T-helper 9 cell (primary cell): ENCODE data around the gene ST3GAL4.
"Not testable (repeated sequence)": the region's sequence is repeated elsewhere in the genome, so short reads cannot be mapped to it uniquely, and the experiment has no call there.

Experiments used
- DNase-seq: peaks from one replicate; pipeline ENCODE4 v3.0.0-alpha.2; 2020

The ST3GAL4 gene

DNA sequence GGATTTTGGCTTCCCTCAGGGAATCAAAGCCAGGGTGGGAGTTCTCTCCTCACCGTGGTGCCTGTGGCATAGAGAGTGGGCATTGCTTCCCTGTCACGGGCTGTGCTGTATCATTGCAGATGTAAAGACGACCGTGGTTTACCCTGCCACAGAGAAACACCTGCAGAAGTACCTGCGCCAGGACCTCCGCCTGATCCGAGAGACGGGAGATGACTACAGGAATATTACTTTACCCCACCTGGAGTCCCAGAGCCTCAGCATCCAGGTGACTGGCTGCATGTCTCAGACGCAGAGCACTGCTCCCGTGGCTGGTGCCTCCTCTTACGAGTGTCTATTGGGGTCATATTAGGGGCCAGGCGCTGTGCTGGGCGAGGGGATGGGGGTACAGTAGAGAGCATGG, 24.2 kb upstream of the ST3GAL4 start:
- DNase-seq: no peak

DNA sequence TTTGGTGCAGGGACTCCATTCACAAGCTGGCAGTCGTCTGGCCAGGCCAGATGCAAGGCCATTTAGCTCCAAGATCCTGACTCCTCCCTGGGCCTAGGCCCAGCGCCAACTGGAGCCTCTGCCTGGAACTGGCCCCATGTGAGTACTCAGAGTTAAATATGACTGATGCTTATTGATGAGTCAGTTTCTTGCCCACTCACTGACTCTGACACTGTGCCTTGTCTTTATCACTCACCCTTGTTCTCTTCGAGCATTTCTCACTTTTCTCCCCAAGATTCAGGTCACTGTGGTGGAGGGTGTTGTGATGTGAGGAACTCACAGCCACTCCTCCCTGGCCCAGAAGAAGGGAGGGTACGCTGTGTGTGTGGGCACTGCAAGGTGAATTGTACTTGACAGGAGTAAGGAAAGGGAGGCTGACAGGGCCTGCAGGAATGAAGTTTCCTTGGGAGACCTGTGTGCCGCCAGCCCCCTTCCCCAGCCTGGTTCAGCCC, 23.2 kb upstream of the ST3GAL4 start:
- DNase-seq: no peak

DNA sequence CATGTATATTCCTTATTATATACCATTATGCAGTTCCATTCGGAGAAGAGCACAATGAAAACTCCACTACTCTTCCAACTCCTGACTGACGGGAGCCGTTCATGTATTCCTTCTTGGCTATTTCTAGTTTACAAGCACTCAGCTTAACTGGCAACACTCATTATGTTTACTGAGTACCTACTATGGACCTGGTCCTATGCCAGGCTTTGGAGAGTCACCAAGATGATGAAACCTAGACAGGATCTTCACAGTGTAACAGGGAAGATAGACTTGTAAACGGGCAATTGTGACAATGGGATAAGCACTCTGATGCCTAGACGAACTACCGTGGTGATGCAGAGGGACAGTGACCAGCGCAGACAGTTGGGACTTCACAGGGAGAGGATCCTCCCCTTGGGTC, 22.3 kb upstream of the ST3GAL4 start:
- DNase-seq: no peak

DNA sequence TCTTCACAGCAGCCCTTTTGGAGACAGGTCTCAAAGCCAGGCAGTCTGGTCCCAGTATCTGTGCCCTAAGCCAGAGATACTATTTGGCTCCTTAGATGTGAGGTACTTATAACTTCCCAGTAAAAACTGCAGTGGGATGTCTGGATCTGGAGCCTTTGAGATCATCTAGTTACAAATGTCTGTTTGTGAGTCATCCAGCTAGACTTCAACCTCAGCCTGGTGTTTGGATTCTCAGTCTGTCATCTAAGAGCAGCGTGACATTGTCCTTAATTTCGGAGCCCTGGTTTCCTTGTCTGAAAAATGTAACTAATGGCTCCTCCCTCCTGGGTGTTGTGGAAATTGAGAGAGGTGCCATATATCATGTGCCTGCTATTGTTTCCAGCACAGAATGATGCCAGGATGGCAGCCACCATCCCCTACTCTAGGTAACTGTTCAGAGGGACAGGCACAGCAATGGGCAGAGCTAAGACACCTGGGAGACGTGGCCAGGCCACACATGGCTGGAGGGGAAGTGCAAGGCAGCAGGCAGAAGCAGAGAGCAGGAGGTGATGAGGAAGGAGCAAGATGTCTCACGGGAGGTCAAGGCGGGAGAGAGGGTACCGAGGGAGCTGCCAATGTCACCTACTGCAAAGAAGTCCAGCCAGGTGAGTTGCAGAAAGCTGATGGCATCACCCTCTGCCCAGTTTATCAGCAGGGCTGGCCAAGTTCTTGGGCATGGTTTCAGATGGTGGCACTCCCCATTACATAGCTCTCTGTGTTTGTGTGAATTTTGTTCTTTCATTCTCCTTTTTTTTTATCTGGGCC, 20.6 kb upstream of the ST3GAL4 start:
- DNase-seq: no peak

DNA sequence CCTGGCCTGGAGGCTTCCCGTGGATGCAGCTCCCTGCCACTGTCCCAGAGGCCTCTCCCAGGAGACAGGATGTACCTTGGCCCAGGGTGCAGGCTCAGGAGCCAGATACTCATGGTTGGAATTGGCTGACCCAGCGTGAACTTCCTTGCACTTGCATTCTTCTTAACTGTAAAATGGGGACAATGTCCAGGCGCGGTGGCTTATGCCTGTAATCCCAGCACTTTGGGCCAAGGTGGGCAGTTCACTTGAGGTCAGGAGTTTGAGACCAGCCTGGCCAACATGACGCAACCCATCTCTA, 20.1 kb upstream of the ST3GAL4 start:
- no peak for DNase-seq

DNA sequence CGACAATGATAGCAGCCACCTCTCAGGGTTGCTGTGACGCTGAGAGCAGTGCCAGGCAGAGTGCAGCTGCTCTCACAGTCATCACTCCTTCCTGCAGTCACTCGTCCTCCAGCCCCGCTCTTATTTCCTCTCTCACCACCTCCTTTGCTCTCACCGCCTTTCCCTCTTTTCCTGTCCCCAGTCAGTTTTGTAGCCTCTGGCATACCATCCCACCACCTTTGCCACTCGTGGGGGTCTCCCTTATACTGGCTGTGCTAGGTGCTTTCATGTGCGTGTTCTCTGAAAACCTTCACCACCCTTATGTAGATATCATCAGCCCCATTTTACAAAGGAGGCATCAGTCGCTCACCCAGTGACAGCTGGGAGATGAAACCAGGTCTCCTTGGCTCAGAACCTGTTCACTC, 19.3 kb upstream of the ST3GAL4 start:
- no peak for DNase-seq

DNA sequence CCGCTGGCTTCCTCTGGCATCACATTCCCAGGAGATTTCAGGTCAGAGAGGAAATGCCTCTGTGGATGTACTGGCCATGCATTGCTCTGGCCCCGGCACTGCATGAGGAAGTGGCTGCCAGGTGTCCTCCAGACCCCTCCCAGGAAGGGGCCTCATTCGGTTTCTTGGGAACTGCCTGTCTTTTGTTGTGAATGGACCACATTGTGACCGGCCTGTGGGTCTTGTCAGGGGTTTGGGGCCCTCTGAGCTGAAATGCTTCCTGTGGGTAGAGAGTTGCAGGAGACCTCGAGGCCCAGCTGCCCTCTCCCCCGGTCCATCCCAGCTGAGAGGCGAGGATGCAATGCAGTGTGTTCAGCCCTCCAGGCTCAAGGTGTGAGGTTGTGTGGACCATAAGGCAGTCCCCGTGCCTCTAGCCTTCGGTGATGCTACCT, 18.8 kb upstream of the ST3GAL4 start:
- no peak for DNase-seq

DNA sequence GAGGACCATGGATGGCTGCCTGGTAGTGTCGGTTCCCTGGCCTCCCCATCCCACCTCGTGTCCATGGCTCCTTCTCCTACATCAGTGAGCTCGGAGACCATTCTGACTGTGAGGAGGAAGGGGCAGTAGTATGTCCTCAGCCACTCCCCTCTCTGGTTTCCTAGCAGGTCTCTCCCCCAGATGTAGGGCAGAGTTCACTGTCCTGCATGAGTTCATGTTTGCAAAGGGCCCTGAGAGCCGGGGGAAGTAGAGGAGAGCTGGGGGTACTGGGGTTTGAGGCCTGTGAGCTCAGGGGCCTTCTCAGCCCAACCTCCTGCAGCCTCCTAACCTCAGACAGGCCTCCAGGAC, 18.4 kb upstream of the ST3GAL4 start:
- DNase-seq: no peak

DNA sequence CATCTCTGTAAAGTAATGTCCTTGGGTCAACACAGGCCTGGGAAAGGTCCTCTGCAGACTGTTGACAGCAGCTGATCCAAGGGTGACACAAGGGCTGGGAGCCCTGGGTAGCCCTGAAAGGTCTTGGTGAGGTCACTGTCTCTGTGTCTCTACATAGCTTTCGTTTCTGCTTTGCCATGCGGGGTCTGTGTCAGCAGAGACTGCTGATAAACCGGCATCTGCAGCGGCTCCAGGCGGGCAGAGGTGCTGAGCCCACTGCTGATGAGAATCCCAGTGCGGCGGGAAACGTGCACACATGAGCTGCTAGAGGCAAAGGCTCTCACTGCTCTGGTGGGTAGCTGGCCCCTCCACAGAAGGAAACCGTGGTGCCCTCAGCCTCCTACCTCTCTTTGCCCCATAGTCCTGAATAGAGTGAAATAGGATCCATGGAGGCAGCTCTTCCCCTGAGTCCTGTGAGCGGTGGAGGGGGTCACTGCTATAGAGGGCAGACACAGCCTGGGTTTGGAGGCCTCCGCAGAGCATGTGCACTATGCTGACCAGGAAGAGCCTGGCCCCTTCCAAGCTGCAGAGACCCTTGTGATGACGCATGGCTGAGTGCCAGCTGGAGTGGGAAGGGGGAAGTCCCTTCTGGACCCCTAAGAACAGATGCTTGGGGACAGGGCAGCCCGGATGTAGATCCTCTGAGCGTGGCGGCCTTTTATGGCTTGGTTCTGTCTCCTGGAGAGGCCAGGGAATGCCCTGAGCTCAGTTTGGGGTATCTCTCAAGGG, 17.8 kb upstream of the ST3GAL4 start:
- DNase-seq: no peak

DNA sequence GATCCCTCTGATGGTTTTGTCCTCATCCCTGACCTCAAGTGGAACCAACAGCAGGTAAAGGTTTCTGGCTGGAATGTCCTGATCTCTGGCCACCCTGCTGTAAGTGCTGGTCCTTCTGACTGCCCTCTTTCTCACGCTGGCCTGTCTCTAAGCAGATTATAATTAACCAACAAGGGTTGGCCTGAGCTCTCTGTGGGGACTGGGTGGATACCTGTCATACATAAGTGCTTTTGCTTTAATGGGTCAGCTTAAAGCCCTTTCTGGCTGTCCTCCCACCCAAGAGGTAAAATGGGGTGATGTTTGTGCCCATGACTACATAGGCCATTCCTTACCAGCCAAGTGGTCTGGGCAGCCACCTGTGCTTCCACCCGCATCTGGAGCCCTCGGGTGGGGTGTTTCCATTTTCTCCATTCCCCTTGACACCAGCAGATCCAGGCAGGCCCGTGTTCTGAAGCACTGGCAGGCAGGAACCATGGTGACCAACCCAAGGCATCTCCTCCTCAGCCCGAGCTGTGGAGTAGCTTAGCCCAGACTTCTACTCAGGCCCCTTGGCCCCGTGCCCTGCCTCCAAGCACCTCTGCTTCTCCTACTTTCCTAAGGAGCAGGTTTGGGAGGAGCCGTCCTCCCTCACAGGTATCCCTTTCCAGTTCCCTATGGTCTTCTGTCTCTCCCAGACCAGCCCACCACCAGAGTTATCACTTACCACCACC, 17.0 kb upstream of the ST3GAL4 start:
- no peak for DNase-seq

DNA sequence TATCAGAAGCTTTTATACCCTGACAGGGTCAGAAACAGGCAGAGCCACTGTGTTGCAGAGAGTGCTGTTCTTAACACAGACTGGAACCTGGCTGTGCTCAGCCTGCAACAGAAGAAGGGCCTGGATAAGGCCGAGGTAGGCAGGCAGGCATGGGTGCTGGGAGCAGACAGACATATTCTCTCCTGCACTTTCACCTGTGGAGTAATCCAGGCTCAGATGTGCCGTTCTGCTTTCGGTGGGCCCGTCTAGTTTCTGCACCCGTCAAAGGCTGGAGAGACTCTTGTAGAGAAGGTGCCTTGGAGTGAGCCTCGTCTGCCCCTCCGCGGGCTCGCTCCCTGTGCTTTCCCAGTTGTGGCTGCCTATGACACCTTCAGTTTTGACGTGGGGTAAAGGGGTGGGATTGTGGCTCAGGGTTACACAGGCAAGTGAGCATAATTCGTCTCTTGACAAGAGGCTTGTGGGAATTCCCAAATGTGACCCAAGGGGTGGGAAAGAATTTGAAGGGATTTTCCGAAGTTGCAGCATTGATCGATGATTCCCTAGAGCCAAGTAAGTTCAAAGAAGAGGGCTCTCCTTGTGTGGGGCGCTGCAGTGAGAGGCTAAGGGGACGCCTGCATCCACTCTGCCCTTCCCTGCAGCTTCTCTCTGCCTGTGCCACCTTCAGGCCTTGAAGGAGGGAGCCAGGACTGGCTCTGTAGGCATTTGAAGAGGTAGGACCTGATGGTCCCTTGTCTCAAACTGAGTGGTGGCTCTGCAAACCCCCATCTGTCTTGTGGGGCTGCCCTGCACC, 16.2 kb upstream of the ST3GAL4 start:
- no peak for DNase-seq

DNA sequence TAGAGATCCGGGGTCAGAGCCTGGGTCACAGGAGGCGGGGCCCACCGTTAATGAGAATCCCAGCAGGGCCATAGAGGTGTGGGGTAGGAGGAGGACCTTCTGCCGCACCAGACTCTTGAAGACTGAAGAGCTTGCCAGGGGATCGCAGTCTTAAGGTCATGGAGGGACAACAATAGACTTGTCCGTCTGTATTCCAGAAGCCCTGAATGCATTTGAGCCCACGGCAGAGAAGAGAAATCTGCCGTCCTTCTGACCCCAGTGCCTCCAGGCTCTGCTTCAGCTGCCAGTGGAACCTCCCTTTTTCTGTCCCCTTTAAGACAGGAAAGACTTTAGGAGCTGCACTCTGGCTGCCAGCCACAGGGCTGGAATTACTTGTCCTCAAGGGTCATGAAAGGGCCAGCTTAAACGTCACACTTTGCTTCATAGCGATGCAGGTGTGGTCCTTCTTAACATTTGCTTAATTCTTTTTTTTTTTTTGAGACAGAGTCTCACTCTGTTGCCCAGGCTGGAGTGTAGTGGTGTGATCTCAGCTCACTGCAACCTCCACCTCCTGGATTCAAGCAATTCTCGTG, 15.5 kb upstream of the ST3GAL4 start:
- DNase-seq: no peak

DNA sequence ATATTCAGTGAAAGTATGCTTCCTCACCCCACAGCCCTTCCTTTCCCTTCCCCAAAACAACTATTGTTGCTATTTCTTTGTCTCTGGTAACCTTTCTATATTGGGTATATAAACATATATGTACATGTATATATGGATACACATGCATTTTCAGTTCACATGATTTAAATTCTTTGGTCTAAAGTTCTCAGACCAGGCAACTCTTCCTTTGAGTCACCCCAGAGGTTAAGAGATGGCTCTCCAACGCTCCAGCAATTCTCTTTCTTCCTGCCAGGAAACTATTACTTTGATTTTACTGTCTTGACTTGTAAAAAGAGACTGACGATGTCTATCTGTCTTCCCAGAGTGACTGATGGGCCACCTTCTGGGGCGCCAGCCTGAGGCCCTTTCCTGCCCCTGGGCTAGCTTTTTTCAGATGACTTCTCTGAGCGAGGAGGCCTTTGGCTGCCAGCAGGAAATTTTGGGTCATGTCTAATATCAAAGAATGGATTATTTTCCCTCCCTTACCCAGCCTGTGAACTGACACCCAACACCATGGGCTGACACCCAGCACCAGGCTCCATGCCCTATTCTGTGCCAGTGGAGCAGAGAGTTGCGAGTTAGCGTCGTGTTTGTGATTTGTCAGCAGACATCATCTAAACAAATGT, 14.4 kb upstream of the ST3GAL4 start:
- DNase-seq: no peak

DNA sequence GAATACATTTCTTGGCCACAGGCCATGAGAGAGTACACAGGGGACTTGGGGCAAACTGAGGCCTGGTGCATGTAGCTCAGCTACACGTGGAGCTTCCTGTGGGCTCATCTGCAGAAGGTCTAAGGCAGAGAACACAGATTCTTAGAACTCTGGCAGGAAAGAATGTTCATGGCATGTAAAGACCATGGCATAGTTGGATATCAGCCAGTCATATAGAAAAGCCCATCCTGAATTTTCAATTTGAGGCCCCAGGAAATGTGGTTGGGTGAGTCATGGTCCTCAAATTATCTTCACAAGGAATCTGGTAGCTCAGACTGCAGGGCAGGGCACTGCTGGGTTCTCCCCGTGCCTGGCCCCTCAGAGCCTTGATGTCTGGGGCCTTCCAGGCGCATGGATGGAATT, 13.7 kb upstream of the ST3GAL4 start:
- no peak for DNase-seq

DNA sequence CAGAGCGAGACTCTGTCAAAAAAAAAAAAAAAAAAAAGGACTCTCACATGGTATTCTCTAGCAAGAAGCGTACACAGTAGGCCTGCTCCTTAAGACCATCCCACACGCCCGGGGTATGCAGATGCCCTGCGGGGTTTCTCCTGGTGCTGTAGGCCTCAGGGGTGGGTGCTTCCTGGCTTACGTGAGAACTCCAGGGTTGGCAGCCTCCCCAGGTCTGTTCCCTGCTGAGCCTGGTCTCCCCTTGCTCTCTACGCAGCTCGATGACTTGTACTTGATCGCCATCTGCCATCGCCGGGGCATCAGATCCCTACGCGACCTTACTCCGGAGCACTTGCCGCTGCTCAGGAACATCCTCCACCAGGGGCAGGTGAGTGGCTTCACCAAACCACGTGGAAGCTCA, 12.4 kb upstream of the ST3GAL4 start:
- no peak for DNase-seq

DNA sequence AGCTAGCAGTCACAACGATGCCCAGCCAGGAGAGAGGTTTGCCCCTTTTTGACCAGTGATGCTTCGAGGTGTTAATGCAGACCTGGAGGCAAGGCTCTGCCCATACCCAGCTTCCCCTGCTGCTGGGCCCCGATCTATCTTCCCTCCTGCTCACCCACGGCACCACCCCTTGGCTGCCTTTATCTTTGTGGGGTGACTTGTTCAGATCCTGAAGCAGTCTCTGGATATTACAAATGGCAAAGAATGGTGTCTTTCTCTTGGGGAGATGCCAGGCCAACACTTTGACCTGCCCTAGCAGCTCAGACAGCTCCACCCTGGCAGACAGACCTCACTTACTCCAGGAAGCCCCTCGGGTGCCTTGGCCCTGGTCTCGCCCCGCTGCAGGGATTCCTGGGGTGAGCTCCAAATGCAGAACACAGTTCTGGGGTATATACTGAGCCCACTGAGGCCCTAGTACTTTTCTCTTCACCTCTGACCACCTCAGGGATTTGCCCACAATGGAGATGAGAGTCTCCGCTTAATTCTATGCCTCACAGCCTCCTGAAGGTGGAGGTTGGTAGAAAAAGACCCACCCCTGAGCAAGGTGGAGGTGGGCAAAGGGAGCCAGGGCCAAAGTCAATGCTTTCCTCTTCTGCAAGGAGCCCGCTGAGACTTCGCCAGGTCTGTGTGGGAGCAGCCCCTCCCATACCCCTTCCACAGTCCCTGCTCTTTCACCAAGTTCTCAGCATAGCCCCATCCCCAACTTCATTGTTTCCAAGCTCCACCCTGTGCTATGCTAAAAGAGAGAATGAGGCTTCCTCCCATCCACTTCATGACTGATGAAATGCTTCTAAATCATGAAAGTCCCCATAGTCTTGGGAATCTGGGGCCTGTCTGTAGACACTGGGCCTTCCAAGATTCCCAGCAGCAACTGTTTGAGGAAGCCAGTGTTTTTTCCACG, 11.1 kb upstream of the ST3GAL4 start:
- no peak for DNase-seq

DNA sequence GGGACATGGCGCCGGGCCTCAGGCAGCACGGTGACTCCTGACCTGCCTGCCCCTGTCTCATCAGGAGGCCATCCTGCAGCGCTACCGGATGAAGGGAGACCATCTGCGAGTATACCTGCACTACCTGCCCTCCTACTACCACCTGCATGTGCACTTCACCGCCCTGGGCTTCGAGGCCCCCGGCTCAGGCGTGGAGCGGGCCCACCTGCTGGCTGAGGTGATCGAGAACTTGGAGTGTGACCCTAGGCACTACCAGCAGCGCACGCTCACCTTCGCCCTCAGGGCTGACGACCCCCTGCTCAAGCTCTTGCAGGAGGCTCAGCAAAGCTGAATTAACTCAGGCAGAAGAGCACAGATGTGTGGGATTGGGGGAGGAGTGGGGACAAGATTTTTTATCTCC, 10.2 kb upstream of the ST3GAL4 start:
- DNase-seq: no peak

DNA sequence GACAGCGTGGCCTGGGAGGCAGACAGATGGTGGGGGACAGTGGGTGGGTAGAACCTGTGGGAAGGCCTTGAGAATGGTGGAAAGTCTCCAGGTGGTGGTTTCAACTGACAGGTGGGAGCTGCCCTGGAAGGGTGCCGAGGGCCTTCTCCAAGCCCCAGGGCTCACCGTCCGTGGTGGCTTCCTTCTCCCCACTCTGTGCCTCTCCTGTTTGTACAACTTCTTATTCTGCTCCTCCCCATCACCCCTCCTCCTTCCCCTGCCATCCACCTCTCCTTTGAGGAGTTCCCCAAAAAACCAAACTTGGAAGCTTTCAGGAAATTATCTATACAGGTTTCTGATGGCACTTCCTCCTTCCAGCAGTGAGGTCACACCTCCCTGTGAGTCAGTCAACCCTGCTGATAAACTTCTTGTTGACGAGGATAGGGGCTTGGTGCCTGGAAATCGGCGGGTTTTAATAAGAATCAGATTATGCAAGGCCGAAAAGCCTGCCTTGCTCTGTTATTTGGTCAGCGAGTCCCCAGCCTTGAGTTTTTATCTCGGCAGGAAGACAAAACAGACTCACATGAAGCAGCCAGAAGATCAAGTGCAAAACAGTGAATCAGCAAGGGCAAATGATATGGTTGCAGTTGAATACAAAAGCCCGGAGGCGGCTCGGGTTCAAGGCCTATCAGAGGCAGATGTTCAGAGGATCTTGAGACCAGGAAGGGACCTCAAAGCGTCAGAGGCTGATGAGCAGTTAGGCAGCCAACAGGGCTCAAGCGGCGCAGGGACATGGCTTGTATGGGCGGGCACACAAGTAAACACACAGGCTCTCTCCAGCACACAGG, 9.5 kb upstream of the ST3GAL4 start:
- no peak for DNase-seq

DNA sequence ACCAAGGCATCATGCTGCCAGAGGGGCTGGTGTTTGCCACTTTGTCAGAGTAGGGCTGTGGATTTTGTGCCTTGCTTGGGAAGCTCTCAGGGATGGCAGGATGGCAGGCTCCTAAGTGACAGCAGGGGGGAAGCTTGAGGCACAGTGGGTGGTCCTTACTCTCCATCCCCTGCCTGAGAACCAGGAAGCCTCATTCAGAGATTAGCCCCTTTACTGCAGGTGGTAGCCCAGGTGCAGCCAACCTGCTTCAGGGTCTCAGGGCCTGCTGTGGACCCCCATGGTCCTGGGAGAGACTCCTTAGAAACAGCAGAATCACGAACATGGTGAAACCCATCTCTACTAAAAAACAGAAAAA, 8.9 kb upstream of the ST3GAL4 start:
- no peak for DNase-seq

DNA sequence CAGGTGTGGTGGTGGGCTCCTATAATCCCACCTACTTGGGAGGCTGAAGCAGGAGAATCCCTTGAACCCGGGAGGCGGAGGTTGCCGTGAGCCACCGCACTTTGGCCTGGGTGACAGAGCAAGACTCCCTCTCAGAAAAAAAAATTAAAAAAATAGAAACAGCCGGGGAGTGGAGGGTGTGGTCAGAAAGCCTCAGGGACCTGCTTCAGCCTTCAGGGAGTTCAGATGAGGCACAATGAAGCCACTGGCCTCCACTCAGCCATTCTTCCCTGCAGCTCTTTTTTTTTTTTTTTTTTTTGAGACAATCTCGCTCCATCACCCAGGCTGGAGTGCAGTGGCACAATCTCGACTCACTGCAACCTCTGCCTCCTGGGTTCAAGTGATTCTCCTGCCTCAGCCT, 8.5 kb upstream of the ST3GAL4 start:
- DNase-seq: not testable (repeated sequence)
